Peyer's patch (tissue), 4 donors: ENCODE measurements around the gene MAPK4. TPM values are rescaled to one million over a fixed set of nuclear protein-coding genes. Genes with fewer than 3 reads are reported as not detected.

Experiments used
- DNase-seq, 3 donors: peaks; one replicate each; pipeline ENCODE4 v3.0.0-alpha.2; 2017 to 2019
- H3K27ac ChIP-seq, 4 donors: fragments of 200-600 bp; sonication (generic); one replicate each; pipeline ENCODE4 v1.5.1; 2016 to 2019
- H3K27me3 ChIP-seq, 2 donors: fragments of 200-600 bp; sonication (generic); one replicate each; pipeline ENCODE4 v1.5.1; 2019
- H3K36me3 ChIP-seq, 3 donors: fragments of 200-600 bp; sonication (generic); one replicate each; pipeline ENCODE4 v1.5.1; 2016 to 2019
- H3K4me1 ChIP-seq, 4 donors: fragments of 200-600 bp; sonication (generic); one replicate each; pipeline ENCODE4 v1.5.1; 2016 to 2019
- H3K4me3 ChIP-seq, 4 donors: fragments of 200-600 bp; sonication (generic); 1 replicate in 3 of 4; 2 replicates in 1 of 4; pipeline ENCODE4 v1.5.1; 2016 to 2019; ENCODE audit warnings: mild to moderate bottlenecking in 1 of 4
- H3K9me3 ChIP-seq, 4 donors: fragments of 200-600 bp; sonication (generic); one replicate each; pipeline ENCODE4 v1.5.1; 2016 to 2019; ENCODE audit warnings: mild to moderate bottlenecking in 1 of 4
- CTCF ChIP-seq, 6 experiments: fragments of 450-650 bp in 4 of 6; fragments of 200-600 bp in 2 of 6; sonication (generic) in 1 of 6; IDR thresholded peaks; one replicate each; pipeline ENCODE4 v1.5.1; 2017 to 2019; ENCODE audit warnings: antibody characterized with exemption in 6 of 6, mild to moderate bottlenecking in 3 of 6, moderate library complexity in 1 of 6
- POLR2A ChIP-seq, 2 donors: fragments of 450-650 bp; IDR thresholded peaks; one replicate each; pipeline ENCODE4 v1.5.1; 2017; ENCODE audit warnings: antibody characterized with exemption in 2 of 2, mild to moderate bottlenecking in 2 of 2, moderate library complexity in 2 of 2
- total RNA-seq, 4 donors: library from RNA; depleted of rRNA; stranded (reverse); fragments of >200 nt; gene quantifications; one replicate each; pipeline ENCODE4 v1.1.0, GENCODE V29; 2016

The MAPK4 gene
- total RNA-seq, 4 donors from 2014 or later = 0.54 to 2.0 (median 0.83) TPM; not detected in 1

- Histone ChIP-seq H3K9me3 (no peaks in the 10 kb centered on the region), H3K27ac (no peak overlapping the region), H3K36me3 (no peaks in the 10 kb centered on the region), H3K27me3 (no peaks in the 10 kb centered on the region), H3K4me1 (no peaks in the 10 kb centered on the region), H3K4me3 (no peak overlapping the region)
- no peak for DNase-seq
- TF ChIP-seq POLR2A (IDR thresholded peaks at IDR 0.05) (no peak), CTCF (IDR thresholded peaks at IDR 0.05) (no peak)
These were observed 121.1 kb downstream of the MAPK4 start for GRCh38 chr18:50680966-50681365.

- Histone ChIP-seq H3K27ac (no peak overlapping the region), H3K4me1 (no peaks in the 10 kb centered on the region), H3K27me3 (no peaks in the 10 kb centered on the region), H3K4me3 (no peak overlapping the region), H3K36me3 (no peaks in the 10 kb centered on the region), H3K9me3 (no peaks in the 10 kb centered on the region)
- TF ChIP-seq POLR2A (IDR thresholded peaks at IDR 0.05) (no peak), CTCF (IDR thresholded peaks at IDR 0.05) (no peak)
- no peak for DNase-seq
These were observed 123.0 kb downstream of the MAPK4 start for GRCh38 chr18:50682852-50683251.

- Histone ChIP-seq H3K4me1 (no peaks in the 10 kb centered on the region), H3K4me3 (no peak overlapping the region), H3K36me3 (no peaks in the 10 kb centered on the region), H3K27ac (no peak overlapping the region), H3K27me3 (no peaks in the 10 kb centered on the region), H3K9me3 (no peaks in the 10 kb centered on the region)
- no peak for TF ChIP-seq CTCF (IDR thresholded peaks at IDR 0.05)
- no peak for TF ChIP-seq POLR2A (IDR thresholded peaks at IDR 0.05)
- DNase-seq = no peak
These were observed 126.5 kb downstream of the MAPK4 start for GRCh38 chr18:50686409-50686808.

- Histone ChIP-seq H3K9me3 (no peaks in the 10 kb centered on the region), H3K27me3 (no peaks in the 10 kb centered on the region), H3K36me3 (no peaks in the 10 kb centered on the region), H3K4me1 (no peaks in the 10 kb centered on the region), H3K4me3 (no peak overlapping the region), H3K27ac (no peak overlapping the region)
- TF ChIP-seq POLR2A (IDR thresholded peaks at IDR 0.05) (no peak), CTCF (IDR thresholded peaks at IDR 0.05) (no peak)
- DNase-seq = no peak
These were observed 127.6 kb downstream of the MAPK4 start for GRCh38 chr18:50687491-50687890.

GRCh38 chr18:50689578-50689977 is 129.7 kb downstream of the MAPK4 start:
- Histone ChIP-seq H3K4me3 (no peak overlapping the region), H3K4me1 (no peaks in the 10 kb centered on the region), H3K27me3 (no peaks in the 10 kb centered on the region), H3K36me3 (no peaks in the 10 kb centered on the region), H3K9me3 (no peaks in the 10 kb centered on the region), H3K27ac (no peak overlapping the region)
- no peak for DNase-seq
- TF ChIP-seq CTCF (IDR thresholded peaks at IDR 0.05) = no peak
- TF ChIP-seq POLR2A (IDR thresholded peaks at IDR 0.05) = no peak

- Histone ChIP-seq H3K27me3 (no peaks in the 10 kb centered on the region), H3K27ac (no peak overlapping the region), H3K9me3 (no peaks in the 10 kb centered on the region), H3K4me1 (no peaks in the 10 kb centered on the region), H3K4me3 (no peak overlapping the region), H3K36me3 (no peaks in the 10 kb centered on the region)
- TF ChIP-seq CTCF (IDR thresholded peaks at IDR 0.05) = no peak
- TF ChIP-seq POLR2A (IDR thresholded peaks at IDR 0.05) = no peak
- DNase-seq = no peak
These were observed 134.3 kb downstream of the MAPK4 start for GRCh38 chr18:50694147-50694546.
